Measurements from ENCODE around the gene TNNI2.

TNNI2 gene

GRCh38 chr11:1852877-1853276, 14.1 kb downstream of the TNNI2 start, which contains the start of gene LSP1:
Gene LSP1 (plus strand): TSS chr11:1853084. CDS start chr11:1853145, 61 bp downstream.
- Histone ChIP-seq H3K4me3 (ENCODE audit: low read depth in 1 of 2, low read length in 1 of 2) (peak within 1 kb of the TSS; percentile 81 to 100), H3K36me3 (peaks cover 38% of the 10 kb centered on the region), H3K9me3 (no peaks in the 10 kb centered on the region), H3K27ac (peak within 1 kb of the TSS; percentile 100), H3K4me1 (ENCODE audit: control insufficient read depth in 1 of 2, insufficient read depth in 1 of 2, low read depth in 1 of 2, low read length in 1 of 2) (peaks cover 85 to 91% of the 10 kb centered on the region in 2 experiments), H3K27me3 (no peaks in the 10 kb centered on the region)
- TF ChIP-seq CTCF (IDR thresholded peaks at IDR 0.05) = peak; percentile 60

GRCh38 chr11:1853376-1854131, 14.8 kb downstream of the TNNI2 start:
- Histone ChIP-seq H3K4me1 (ENCODE audit: control insufficient read depth in 1 of 2, insufficient read depth in 1 of 2, low read depth in 1 of 2, low read length in 1 of 2) (peaks cover 85 to 91% of the 10 kb centered on the region in 2 experiments), H3K36me3 (peaks cover 44% of the 10 kb centered on the region), H3K27me3 (no peaks in the 10 kb centered on the region), H3K9me3 (no peaks in the 10 kb centered on the region), H3K27ac (peak overlapping the region; percentile 100), H3K4me3 (ENCODE audit: low read depth in 1 of 2, low read length in 1 of 2) (peak overlapping the region; percentile 81 to 100)
- no peak for TF ChIP-seq CTCF (IDR thresholded peaks at IDR 0.05)

- Histone ChIP-seq H3K9me3 (no peaks in the 10 kb centered on the region), H3K4me1 (ENCODE audit: control insufficient read depth in 1 of 2, insufficient read depth in 1 of 2, low read depth in 1 of 2, low read length in 1 of 2) (peaks cover 85 to 91% of the 10 kb centered on the region in 2 experiments), H3K4me3 (ENCODE audit: low read depth in 1 of 2, low read length in 1 of 2) (peak overlapping the region; percentile 81 to 100), H3K27ac (peak overlapping the region; percentile 100), H3K27me3 (no peaks in the 10 kb centered on the region), H3K36me3 (peaks cover 52% of the 10 kb centered on the region)
- no peak for TF ChIP-seq CTCF (IDR thresholded peaks at IDR 0.05)
Observed at GRCh38 chr11:1854132-1854948, 15.6 kb downstream of the TNNI2 start.

- H3K36me3 ChIP-seq = peaks cover 60% of the 10 kb centered on the region
- peaks cover 86 to 89% of the 10 kb centered on the region in 2 experiments for H3K4me1 ChIP-seq (ENCODE audit: control insufficient read depth in 1 of 2, insufficient read depth in 1 of 2, low read depth in 1 of 2, low read length in 1 of 2)
- no peaks in the 10 kb centered on the region for H3K9me3 ChIP-seq
- no peaks in the 10 kb centered on the region for H3K27me3 ChIP-seq
- H3K4me3 ChIP-seq (ENCODE audit: low read depth in 1 of 2, low read length in 1 of 2) = peak overlapping the region; percentile 81 to 100
- TF ChIP-seq CTCF (IDR thresholded peaks at IDR 0.05) = no peak
- peak overlapping the region; percentile 100 for H3K27ac ChIP-seq
Observed at GRCh38 chr11:1854949-1855885, 16.4 kb downstream of the TNNI2 start.

GRCh38 chr11:1855886-1856265, 17.1 kb downstream of the TNNI2 start:
- peaks cover 66% of the 10 kb centered on the region for H3K36me3 ChIP-seq
- H3K27ac ChIP-seq = peak overlapping the region; percentile 100
- H3K9me3 ChIP-seq = no peaks in the 10 kb centered on the region
- peaks cover 89% of the 10 kb centered on the region in 2 experiments for H3K4me1 ChIP-seq (ENCODE audit: control insufficient read depth in 1 of 2, insufficient read depth in 1 of 2, low read depth in 1 of 2, low read length in 1 of 2)
- H3K27me3 ChIP-seq = no peaks in the 10 kb centered on the region
- H3K4me3 ChIP-seq (ENCODE audit: low read depth in 1 of 2, low read length in 1 of 2) = peak overlapping the region in 1 of 2 experiments; percentile 81
- TF ChIP-seq CTCF (IDR thresholded peaks at IDR 0.05) = no peak

Measured in neutrophil (primary cell).